NCI-H1092 (cell line): ENCODE measurements around the gene RNF224.
"Not testable (repeated sequence)": the region's sequence is repeated elsewhere in the genome, so short reads cannot be mapped to it uniquely, and the experiment has no call there.

Experiments
- DNase-seq: peaks from one replicate; lab custom pipeline; 2025; lab: John Stamatoyannopoulos, UW

Gene RNF224

GRCh38 chr9:137254624-137255447, 27.5 kb downstream of the RNF224 start, which contains the start of gene NELFB:
TSS of gene NELFB (plus strand) at chr9:137255327.
- peak; percentile 87 for DNase-seq

GRCh38 chr9:137255448-137256114, 28.3 kb downstream of the RNF224 start:
- DNase-seq = no peak

GRCh38 chr9:137256362-137256761, 29.1 kb downstream of the RNF224 start:
- DNase-seq = no peak

- DNase-seq = no peak
Observed at GRCh38 chr9:137256856-137257255, 29.6 kb downstream of the RNF224 start.

GRCh38 chr9:137262173-137262908, 35.0 kb downstream of the RNF224 start:
- not testable (repeated sequence) for DNase-seq

- DNase-seq = no peak
Observed at GRCh38 chr9:137262909-137263285, 35.6 kb downstream of the RNF224 start.

- DNase-seq = no peak
Observed at GRCh38 chr9:137263506-137263905, 36.2 kb downstream of the RNF224 start.

- DNase-seq = no peak
Observed at GRCh38 chr9:137264067-137264466, 36.8 kb downstream of the RNF224 start.

- no peak for DNase-seq
Observed at GRCh38 chr9:137265496-137266161, 38.3 kb downstream of the RNF224 start.

GRCh38 chr9:137266162-137266527, 38.8 kb downstream of the RNF224 start:
- no peak for DNase-seq

GRCh38 chr9:137266585-137267453, 39.5 kb downstream of the RNF224 start:
- no peak for DNase-seq

- DNase-seq = no peak
Observed at GRCh38 chr9:137267933-137268355, 40.6 kb downstream of the RNF224 start.

- DNase-seq = no peak
Observed at GRCh38 chr9:137268538-137269201, 41.4 kb downstream of the RNF224 start.

- DNase-seq = no peak
Observed at GRCh38 chr9:137269231-137269772, 42.0 kb downstream of the RNF224 start.

- DNase-seq = no peak
Observed at GRCh38 chr9:137270929-137271695, 43.8 kb downstream of the RNF224 start.

- no peak for DNase-seq
Observed at GRCh38 chr9:137271696-137272076, 44.4 kb downstream of the RNF224 start.

- DNase-seq = no peak
Observed at GRCh38 chr9:137272241-137273094, 45.2 kb downstream of the RNF224 start.

GRCh38 chr9:137273095-137273490, 45.8 kb downstream of the RNF224 start:
- no peak for DNase-seq
